ENCODE data around the gene FCRL3.

The FCRL3 gene

DNA sequence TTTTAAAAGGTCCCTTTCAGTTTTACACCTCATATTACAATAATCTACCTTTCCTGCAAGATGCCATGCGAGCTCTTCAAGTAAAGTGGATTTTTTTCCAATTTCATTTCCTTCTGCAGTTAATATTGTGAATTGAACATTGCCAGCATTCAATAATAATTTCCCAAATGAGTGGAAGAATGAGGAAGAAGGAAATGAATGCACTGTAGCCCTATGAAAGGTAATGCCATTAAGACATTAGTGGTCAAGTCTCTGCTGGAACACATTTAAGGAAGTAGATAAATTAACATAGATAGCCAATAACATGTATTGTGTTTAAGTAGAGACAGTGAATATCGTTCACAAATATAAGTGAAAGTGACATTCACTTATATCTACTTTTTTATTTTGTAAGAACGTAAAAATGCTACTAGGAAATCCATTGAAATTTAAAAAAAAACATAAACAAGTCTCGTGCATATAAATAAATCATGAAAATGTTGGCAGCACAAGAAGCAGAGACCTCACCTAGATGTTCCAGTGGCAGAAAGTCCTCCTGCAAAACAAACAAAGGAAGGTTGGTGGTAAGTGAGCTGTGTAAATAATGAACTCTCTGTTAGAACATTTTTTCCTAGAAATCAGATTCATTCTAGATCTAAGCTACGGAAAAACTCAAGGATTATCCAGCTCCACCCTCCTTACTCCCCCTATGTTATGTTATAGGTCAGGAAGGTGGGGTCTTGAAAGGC, 17.7 kb downstream of the FCRL3 start:
- FAIRE-seq: no peak

DNA sequence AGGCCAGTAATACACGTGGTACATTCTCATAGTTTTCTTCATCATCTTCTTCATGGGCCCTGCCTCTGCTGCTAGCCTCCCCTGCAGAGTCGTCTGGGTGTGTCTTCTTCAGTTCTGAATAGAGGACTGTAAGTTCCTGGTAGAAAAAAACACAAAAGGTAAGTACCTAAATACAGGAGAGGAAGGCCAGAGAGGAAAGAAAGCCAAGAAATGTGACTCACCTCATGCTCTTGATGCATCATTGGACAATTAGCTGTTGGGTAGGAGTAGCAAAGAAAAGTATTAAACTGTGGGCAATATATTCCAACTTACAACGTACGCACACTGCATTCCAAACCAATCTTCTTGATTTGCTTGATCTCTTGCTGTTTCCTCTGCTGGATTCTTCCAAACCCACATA, 21.8 kb downstream of the FCRL3 start:
- no peak for FAIRE-seq

DNA sequence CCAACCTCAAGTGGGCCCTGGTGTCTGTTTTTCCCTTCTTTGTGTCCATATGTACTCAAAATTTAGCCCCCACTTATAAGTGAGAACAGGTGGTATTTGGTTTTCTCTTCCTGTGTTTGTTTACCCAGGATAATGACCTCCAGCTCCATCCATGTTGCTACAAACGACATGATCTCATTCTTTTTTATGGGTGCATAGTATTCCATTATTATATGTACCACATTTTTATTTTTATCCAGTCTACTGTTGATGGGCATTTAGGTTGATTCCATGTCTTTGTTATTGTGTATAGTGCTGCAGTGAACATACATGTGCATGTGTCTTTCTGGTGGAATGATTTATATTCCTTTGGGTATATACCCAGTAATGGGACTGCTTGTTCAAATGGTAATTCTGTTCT, 27.6 kb downstream of the FCRL3 start:
- no peak for FAIRE-seq

DNA sequence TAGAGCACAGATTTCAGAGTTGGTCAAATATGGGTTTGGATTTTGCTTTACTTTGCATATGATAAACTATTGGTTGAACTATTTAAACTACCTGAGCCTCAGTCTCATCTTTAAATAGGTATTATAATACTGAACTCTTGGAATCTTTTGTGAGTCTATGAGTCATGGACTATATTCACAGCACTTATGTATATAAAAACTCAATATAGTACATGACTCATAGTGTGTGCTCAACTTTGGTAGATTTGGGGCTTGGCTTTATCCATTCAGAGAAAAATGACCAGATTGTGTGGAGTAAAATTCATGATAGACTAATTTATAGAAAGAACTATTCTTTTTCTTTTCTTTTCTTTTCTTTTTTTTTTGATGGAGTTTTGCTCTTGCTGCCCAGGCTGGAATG, 28.7 kb downstream of the FCRL3 start:
- no peak for FAIRE-seq

DNA sequence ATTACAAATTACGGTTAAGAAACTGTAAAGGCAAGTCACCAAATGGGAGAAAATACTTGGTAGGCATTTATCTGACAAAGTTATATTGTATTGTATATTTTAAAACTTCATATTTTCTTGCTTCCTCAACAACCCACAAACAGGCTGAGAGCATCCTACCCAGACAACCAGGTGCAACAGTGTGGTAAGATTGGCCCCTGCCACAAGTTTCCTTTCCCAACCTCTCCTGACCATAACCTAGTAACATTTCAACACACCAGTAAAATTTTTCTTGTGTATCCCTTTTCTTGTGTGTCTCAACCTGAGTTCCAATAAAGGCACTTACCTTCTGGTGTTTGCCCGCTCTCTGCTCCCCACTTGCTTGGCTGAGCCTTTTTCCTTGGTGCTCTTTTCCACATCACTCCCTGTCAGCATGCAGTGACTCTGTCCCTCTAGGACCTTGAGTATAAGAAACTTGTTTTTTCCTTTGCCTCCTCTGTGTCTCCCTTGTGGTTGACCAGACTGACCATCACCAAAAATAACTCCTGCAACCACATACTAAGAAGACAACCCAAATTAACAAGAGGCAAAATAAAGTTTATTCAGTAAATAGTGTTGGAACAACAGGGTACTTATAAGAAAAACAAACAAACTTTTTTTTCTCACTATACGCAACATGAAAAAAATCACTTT, 40.9 kb downstream of the FCRL3 start:
- FAIRE-seq: no peak

DNA sequence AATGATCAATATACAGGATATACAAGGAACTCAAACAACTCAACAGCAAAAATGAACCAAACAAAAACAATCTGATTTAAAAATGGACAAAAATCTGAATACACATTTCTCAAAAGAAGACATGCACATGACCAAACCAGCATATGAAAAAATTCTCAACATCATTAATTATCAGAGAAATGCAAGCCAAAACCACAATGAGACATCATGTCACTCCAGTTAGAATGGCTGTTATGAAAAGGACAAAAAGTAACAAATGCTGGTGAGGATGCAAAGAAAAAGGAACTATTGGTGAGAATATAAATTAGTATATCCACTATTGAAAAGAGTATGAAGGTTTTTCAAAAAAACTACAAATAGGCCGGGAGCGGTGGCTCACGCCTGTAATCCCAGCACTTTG, 42.0 kb downstream of the FCRL3 start:
- FAIRE-seq: no peak

DNA sequence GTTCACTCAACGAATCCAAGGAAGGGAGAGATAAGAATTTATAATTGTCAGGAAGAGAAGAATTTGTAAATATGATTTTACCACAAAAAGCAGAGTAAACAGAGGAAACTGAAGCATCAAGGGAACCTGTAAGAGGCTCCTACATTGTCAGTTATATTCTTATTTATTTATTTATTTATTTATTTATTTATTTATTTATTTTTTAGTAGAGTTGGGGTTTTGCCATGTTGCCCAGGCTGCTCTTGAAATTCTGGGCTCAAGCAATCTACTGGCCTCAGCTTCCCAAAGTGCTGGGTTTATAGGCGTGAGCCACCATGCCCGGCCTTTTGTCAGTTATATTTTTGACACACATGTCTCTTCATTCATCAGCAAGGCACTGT, 47.1 kb downstream of the FCRL3 start:
- FAIRE-seq: no peak

DNA sequence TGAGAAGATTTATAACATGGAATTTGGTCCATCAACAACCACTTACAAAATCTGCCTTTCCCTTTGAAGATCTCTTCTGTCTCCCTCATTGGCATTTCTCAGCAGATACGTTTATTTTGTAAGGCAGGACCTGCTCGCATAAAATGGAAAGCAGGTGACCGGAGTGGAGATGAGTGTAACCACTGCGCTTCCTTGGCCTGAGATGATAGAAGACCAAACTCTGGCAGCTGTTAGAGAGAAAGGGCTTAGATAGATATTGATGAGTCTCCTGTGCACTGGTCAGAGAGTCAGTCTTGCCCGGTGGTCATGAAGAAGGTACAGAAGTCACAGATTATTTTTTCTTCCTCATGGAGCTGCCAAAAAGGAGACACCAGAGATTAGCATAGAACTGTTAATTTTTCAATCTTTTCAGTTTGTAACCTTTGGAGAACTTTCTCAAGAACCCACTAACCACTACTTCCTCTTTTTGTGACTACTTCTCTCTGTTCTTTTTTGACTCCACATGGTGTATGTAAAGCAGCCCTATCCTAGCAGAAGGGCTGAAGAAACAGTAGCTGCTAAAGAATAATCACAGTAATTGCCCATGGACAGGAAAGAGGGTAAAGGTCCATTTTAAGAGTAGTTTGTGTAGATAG, 47.6 kb downstream of the FCRL3 start:
- no peak for FAIRE-seq

DNA sequence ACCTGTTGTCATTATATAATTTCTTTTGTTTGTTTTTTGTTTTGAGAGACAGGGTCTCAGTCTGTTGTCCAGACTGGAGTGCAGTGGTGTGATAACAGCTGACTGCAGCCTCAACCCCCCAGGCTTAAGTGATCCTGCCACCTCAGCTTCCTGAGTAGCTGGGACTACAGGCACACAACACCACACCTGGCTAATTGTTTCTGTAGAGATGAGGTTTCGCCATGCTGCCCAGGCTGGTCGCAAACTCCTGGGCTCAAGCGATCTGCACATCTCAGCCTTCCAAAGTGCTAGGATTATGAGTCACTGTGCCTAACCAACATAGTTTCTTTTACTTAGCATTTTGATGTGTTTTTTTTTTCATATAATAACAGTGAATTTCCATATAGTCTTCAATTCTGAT, 52.3 kb downstream of the FCRL3 start:
- FAIRE-seq: no peak

DNA sequence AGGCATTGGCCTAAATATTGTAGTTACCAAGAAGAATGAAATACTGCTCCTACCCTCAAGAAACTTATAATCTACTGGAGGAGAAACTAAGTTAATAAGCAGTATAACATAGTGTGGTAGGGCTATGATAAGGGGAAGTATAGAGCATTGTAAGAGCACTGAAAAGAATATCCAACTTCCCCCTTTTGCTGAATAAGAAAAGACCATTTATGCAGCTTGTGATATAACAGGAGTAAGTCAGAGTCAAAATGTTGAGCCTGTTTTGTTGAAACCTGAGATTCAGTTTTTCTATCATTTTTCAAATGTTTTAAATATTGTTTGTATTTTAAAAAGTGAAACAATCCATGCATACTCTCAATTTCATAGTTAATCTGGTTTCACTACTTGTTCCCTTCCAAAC, 54.4 kb downstream of the FCRL3 start:
- no peak for FAIRE-seq

DNA sequence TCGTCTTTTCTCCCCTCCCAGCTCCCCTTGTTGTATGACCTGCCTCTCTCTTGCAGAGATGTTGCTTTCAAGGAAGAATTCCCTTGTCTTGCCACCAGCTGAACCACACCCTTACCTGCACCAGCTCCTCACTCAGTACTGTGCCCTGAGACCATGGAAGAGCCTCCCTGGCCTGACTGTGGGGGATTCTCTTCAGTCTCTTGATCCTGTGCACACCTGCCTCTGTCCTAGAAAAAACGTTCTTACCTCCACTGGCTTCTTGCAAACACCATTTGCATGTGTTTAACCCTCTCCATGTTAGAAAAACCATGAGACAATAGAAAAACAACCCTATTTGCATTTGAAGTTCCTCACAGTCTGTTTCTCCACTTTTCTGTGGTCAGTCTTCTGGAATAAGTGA, 59.4 kb downstream of the FCRL3 start:
- no peak for FAIRE-seq

DNA sequence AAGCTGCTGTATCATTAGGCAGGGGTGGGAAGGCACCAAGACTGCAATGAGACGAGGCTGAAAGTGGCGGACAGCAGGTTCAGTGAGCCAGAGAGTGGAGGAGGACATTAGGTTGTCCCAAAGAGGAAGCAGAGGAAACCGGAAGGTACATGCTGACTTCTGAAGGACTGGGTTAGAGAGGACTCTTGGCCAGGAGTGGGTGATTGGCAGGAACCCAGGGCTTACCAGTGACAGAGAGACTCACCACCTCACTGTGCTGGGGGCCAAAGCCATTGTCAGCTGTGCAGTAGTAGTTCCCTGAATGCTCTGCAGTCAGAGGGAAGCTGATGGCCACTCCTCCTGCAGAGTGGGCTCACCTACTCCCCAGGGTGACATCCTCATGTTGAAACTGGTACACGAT, 60.8 kb downstream of the FCRL3 start:
- no peak for FAIRE-seq

DNA sequence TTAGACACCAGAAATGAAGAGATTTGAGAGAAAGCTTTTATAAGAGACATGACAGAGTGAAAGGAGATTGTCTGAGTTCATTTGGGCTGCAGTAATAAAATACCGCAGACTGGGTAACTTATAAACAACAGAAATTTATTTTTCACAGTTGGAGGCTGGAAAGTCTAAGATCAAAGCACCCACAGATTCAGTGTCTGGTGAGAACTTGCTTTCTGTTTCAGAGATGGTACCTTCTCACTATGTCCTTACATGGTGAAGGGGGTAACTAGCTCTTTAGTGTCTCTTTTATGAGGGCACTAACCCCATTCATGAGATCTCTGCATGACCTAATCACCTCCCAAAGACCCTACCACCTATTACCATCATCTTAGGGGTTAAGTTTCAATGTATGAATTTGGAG, 71.8 kb downstream of the FCRL3 start:
- FAIRE-seq: no peak

Measured in colon (tissue), 2 donors.